Neuron (in vitro differentiated cells): ENCODE data around the gene CUL7.
"Not testable (repeated sequence)": the region's sequence is repeated elsewhere in the genome, so short reads cannot be mapped to it uniquely, and the experiment has no call there.

Source experiments
- H2AFZ ChIP-seq: one replicate; pipeline ENCODE4 v1.6.1; 2013; ENCODE audit warnings: low read depth, mild to moderate bottlenecking, inconsistent platforms, low read length, moderate library complexity
- H3K27me3 ChIP-seq: one replicate; pipeline ENCODE4 v1.6.1; 2013; ENCODE audit warnings: low read length; ENCODE audit not compliant: insufficient read depth
- H3K36me3 ChIP-seq: one replicate; pipeline ENCODE4 v1.6.1; 2013; ENCODE audit warnings: low read length; ENCODE audit not compliant: insufficient read depth
- H3K4me1 ChIP-seq: one replicate; pipeline ENCODE4 v1.6.1; 2013; ENCODE audit warnings: low read length; ENCODE audit not compliant: insufficient read depth
- H3K4me3 ChIP-seq: 2 replicates; pipeline ENCODE4 v1.5.1; 2013; ENCODE audit warnings: mild to moderate bottlenecking, low read length, moderate library complexity
- H3K9me3 ChIP-seq: one replicate; pipeline ENCODE4 v1.6.1; 2013; ENCODE audit warnings: low read length

CUL7 gene

GRCh38 chr6:43013843-43014433 lies 39.7 kb downstream of the CUL7 start, which contains the start of the genes KLHDC3 and MEA1:
KLHDC3 (plus strand) TSS chr6:43014249; CDS start chr6:43017193, 2,944 bp downstream.
MEA1 (minus strand) TSS chr6:43013946; CDS start chr6:43013813, 133 bp downstream.
- H3K4me3 ChIP-seq: peak within 1 kb of the TSS; percentile 89
- peaks cover 21% of the 10 kb centered on the region for H3K4me1 ChIP-seq
- H3K9me3 ChIP-seq: no peaks in the 10 kb centered on the region
- peaks cover 49% of the 10 kb centered on the region for H3K36me3 ChIP-seq
- no peaks in the 10 kb centered on the region for H3K27me3 ChIP-seq
- H2AFZ ChIP-seq: no peak within 1 kb of the TSS

- peaks cover 21% of the 10 kb centered on the region for H3K4me1 ChIP-seq
- H3K9me3 ChIP-seq: no peaks in the 10 kb centered on the region
- peak overlapping the region; percentile 89 for H3K4me3 ChIP-seq
- H3K36me3 ChIP-seq: peaks cover 50% of the 10 kb centered on the region
- no peaks in the 10 kb centered on the region for H3K27me3 ChIP-seq
- H2AFZ ChIP-seq: no peak overlapping the region
These were observed 40.4 kb downstream of the CUL7 start for GRCh38 chr6:43013097-43013842.

- peak overlapping the region; percentile 89 for H3K4me3 ChIP-seq
- H3K36me3 ChIP-seq: peaks cover 50% of the 10 kb centered on the region
- H3K27me3 ChIP-seq: no peaks in the 10 kb centered on the region
- peaks cover 21% of the 10 kb centered on the region for H3K4me1 ChIP-seq
- H2AFZ ChIP-seq: no peak overlapping the region
- no peaks in the 10 kb centered on the region for H3K9me3 ChIP-seq
These were observed 41.3 kb downstream of the CUL7 start for GRCh38 chr6:43012364-43012763.

GRCh38 chr6:43011207-43011606 lies 42.4 kb downstream of the CUL7 start:
- H3K27me3 ChIP-seq: no peaks in the 10 kb centered on the region
- no peak overlapping the region for H3K4me3 ChIP-seq

GRCh38 chr6:43009124-43009523 lies 44.5 kb downstream of the CUL7 start:
- H2AFZ ChIP-seq: no peak overlapping the region

More at GRCh38 chr6:43011207-43011606, 42.4 kb downstream of the CUL7 start:
- no peaks in the 10 kb centered on the region for H3K9me3 ChIP-seq
- peaks cover 21% of the 10 kb centered on the region for H3K4me1 ChIP-seq
- H3K36me3 ChIP-seq: peaks cover 57% of the 10 kb centered on the region
- H2AFZ ChIP-seq: no peak overlapping the region

GRCh38 chr6:43007126-43007525 lies 46.5 kb downstream of the CUL7 start:
- H3K36me3 ChIP-seq: peaks cover 64% of the 10 kb centered on the region
- H3K4me3 ChIP-seq: no peak overlapping the region
- peaks cover 3% of the 10 kb centered on the region for H3K4me1 ChIP-seq
- no peak overlapping the region for H2AFZ ChIP-seq
- no peaks in the 10 kb centered on the region for H3K27me3 ChIP-seq
- no peaks in the 10 kb centered on the region for H3K9me3 ChIP-seq

More at GRCh38 chr6:43009124-43009523, 44.5 kb downstream of the CUL7 start:
- H3K4me1 ChIP-seq: peaks cover 12% of the 10 kb centered on the region
- no peaks in the 10 kb centered on the region for H3K27me3 ChIP-seq
- H3K36me3 ChIP-seq: peaks cover 62% of the 10 kb centered on the region
- H3K9me3 ChIP-seq: no peaks in the 10 kb centered on the region
- H3K4me3 ChIP-seq: no peak overlapping the region

GRCh38 chr6:43006251-43006650 lies 47.4 kb downstream of the CUL7 start:
- Histone ChIP-seq H3K9me3 (no peaks in the 10 kb centered on the region), H3K4me3 (no peak overlapping the region), H3K36me3 (peaks cover 58% of the 10 kb centered on the region), H3K4me1 (no peaks in the 10 kb centered on the region), H2AFZ (no peak overlapping the region), H3K27me3 (no peaks in the 10 kb centered on the region)

GRCh38 chr6:43005844-43006243 lies 47.8 kb downstream of the CUL7 start:
- Histone ChIP-seq H3K4me1 (no peaks in the 10 kb centered on the region), H2AFZ (no peak overlapping the region), H3K4me3 (no peak overlapping the region), H3K36me3 (peaks cover 54% of the 10 kb centered on the region), H3K9me3 (no peaks in the 10 kb centered on the region), H3K27me3 (no peaks in the 10 kb centered on the region)

GRCh38 chr6:43001843-43002242 lies 51.8 kb downstream of the CUL7 start:
- Histone ChIP-seq H3K4me1 (no peaks in the 10 kb centered on the region), H3K36me3 (peaks cover 22% of the 10 kb centered on the region), H2AFZ (no peak overlapping the region), H3K4me3 (no peak overlapping the region), H3K27me3 (no peaks in the 10 kb centered on the region), H3K9me3 (no peaks in the 10 kb centered on the region)

GRCh38 chr6:42998205-42998604 lies 55.4 kb downstream of the CUL7 start:
- not testable (repeated sequence) for H3K4me1 ChIP-seq, H2AFZ ChIP-seq, H3K9me3 ChIP-seq, H3K4me3 ChIP-seq, H3K27me3 ChIP-seq
- H3K36me3 ChIP-seq: peaks cover 16% of the 10 kb centered on the region

- no peaks in the 10 kb centered on the region for H3K27me3 ChIP-seq
- no peaks in the 10 kb centered on the region for H3K9me3 ChIP-seq
- H3K4me3 ChIP-seq: no peak overlapping the region
- no peak overlapping the region for H2AFZ ChIP-seq
- H3K36me3 ChIP-seq: peaks cover 11% of the 10 kb centered on the region
- H3K4me1 ChIP-seq: no peaks in the 10 kb centered on the region
These were observed 57.1 kb downstream of the CUL7 start for GRCh38 chr6:42996513-42996912.

GRCh38 chr6:42993445-42993844 lies 60.2 kb downstream of the CUL7 start:
- no peak overlapping the region for H3K4me3 ChIP-seq
- H3K27me3 ChIP-seq: no peaks in the 10 kb centered on the region
- peaks cover 33% of the 10 kb centered on the region for H3K36me3 ChIP-seq
- H3K9me3 ChIP-seq: no peaks in the 10 kb centered on the region
- H3K4me1 ChIP-seq: no peaks in the 10 kb centered on the region
- H2AFZ ChIP-seq: no peak overlapping the region

GRCh38 chr6:42989923-42990322 lies 63.7 kb downstream of the CUL7 start:
- Histone ChIP-seq H3K27me3 (no peaks in the 10 kb centered on the region), H3K9me3 (no peaks in the 10 kb centered on the region), H3K36me3 (peaks cover 43% of the 10 kb centered on the region), H3K4me1 (peaks cover 7% of the 10 kb centered on the region), H2AFZ (no peak overlapping the region), H3K4me3 (no peak overlapping the region)
